ENCODE data around the gene NUDCD3. TPM values are rescaled to one million over a fixed set of nuclear protein-coding genes. Genes with fewer than 3 reads are reported as not detected.

NUDCD3 gene
- polyA plus RNA-seq, 1 donor (not counting 4 experiments of a cell fraction or from before 2014, with no cell fraction given): 58.7 TPM

GRCh38 chr7:44366986-44367385 is 123.5 kb downstream of the NUDCD3 start:
- FAIRE-seq (no peak), DNase-seq (ENCODE audit: low read depth, low spot score) (no peak)
- no peaks in the 10 kb centered on the region for H3K79me2 ChIP-seq (ENCODE audit: control insufficient read depth, insufficient read depth, low read length)
- H4K20me1 ChIP-seq (ENCODE audit: control insufficient read depth, extremely low read depth, insufficient read depth, low read length): no peaks in the 10 kb centered on the region
- H2AFZ ChIP-seq (ENCODE audit: control insufficient read depth, low read length): no peak overlapping the region
- dilution Hi-C loops (cut with MboI; ENCODE audit: extremely low pct_ligation_motif_present, low sequenced_read_pairs): no loop called here
- H3K27ac ChIP-seq (ENCODE audit: control insufficient read depth, insufficient read depth, low read length): no peak overlapping the region
- H3K4me1 ChIP-seq (ENCODE audit: control insufficient read depth, extremely low read depth, insufficient read depth, low read length): peaks cover 8% of the 10 kb centered on the region
- H3K9me1 ChIP-seq (ENCODE audit: control insufficient read depth, extremely low read depth, insufficient read depth, low read length): no peaks in the 10 kb centered on the region
- no peak overlapping the region for H3K9ac ChIP-seq (ENCODE audit: control insufficient read depth, extremely low read depth, insufficient read depth, low read length)
- H3K9me3 ChIP-seq (ENCODE audit: control insufficient read depth, low read depth, low read length): no peaks in the 10 kb centered on the region
- no peak overlapping the region for H3K4me2 ChIP-seq (ENCODE audit: control insufficient read depth, extremely low read depth, insufficient read depth, low read depth, low read length)
- no peak for TF ChIP-seq CTCF (optimal IDR thresholded peaks at IDR 0.05 in 1 of 3, IDR thresholded peaks at IDR 0.05 in 1 of 3, conservative IDR thresholded peaks at IDR 0.05 in 1 of 3; ENCODE audit: extremely low read depth in 1 of 3, insufficient read depth in 2 of 3, low read length in 3 of 3)
- no peaks in the 10 kb centered on the region for H3K36me3 ChIP-seq (ENCODE audit: control insufficient read depth in 2 of 2, extremely low read depth in 1 of 2, insufficient read depth in 2 of 2, low read length in 2 of 2)
- no peaks in the 10 kb centered on the region for H3K27me3 ChIP-seq (ENCODE audit: control insufficient read depth, extremely low read depth, insufficient read depth, low read length)
- no peak overlapping the region for H3K4me3 ChIP-seq (ENCODE audit: control insufficient read depth in 2 of 3, extremely low read depth in 1 of 3, insufficient read depth in 2 of 3, low read depth in 1 of 3, low read length in 3 of 3)

- DNase-seq (ENCODE audit: low read depth, low spot score): no peak
- H3K27me3 ChIP-seq (ENCODE audit: control insufficient read depth, extremely low read depth, insufficient read depth, low read length): no peaks in the 10 kb centered on the region
These were observed 136.8 kb downstream of the NUDCD3 start for GRCh38 chr7:44353668-44354067.

More at GRCh38 chr7:44353668-44354067, 136.8 kb downstream of the NUDCD3 start:
- peaks cover 4% of the 10 kb centered on the region for H3K9me3 ChIP-seq (ENCODE audit: control insufficient read depth, low read depth, low read length)
- no peak overlapping the region for H3K9ac ChIP-seq (ENCODE audit: control insufficient read depth, extremely low read depth, insufficient read depth, low read length)
- dilution Hi-C loops (cut with MboI; ENCODE audit: extremely low pct_ligation_motif_present, low sequenced_read_pairs): no loop called here
- H3K4me1 ChIP-seq (ENCODE audit: control insufficient read depth, extremely low read depth, insufficient read depth, low read length): peaks cover 10% of the 10 kb centered on the region
- H3K4me2 ChIP-seq (ENCODE audit: control insufficient read depth, extremely low read depth, insufficient read depth, low read depth, low read length): no peak overlapping the region
- H4K20me1 ChIP-seq (ENCODE audit: control insufficient read depth, extremely low read depth, insufficient read depth, low read length): no peaks in the 10 kb centered on the region
- TF ChIP-seq CTCF (optimal IDR thresholded peaks at IDR 0.05 in 1 of 3, IDR thresholded peaks at IDR 0.05 in 1 of 3, conservative IDR thresholded peaks at IDR 0.05 in 1 of 3; ENCODE audit: extremely low read depth in 1 of 3, insufficient read depth in 2 of 3, low read length in 3 of 3) (no peak), EZH2 (IDR thresholded peaks at IDR 0.05; ENCODE audit: low read length) (no peak)
- H3K27ac ChIP-seq (ENCODE audit: control insufficient read depth, insufficient read depth, low read length): no peak overlapping the region
- no peak for FAIRE-seq
- H2AFZ ChIP-seq (ENCODE audit: control insufficient read depth, low read length): no peak overlapping the region
- no peaks in the 10 kb centered on the region for H3K36me3 ChIP-seq (ENCODE audit: control insufficient read depth in 2 of 2, extremely low read depth in 1 of 2, insufficient read depth in 2 of 2, low read length in 2 of 2)
- H3K79me2 ChIP-seq (ENCODE audit: control insufficient read depth, insufficient read depth, low read length): no peaks in the 10 kb centered on the region
- H3K9me1 ChIP-seq (ENCODE audit: control insufficient read depth, extremely low read depth, insufficient read depth, low read length): no peaks in the 10 kb centered on the region
- no peak overlapping the region for H3K4me3 ChIP-seq (ENCODE audit: control insufficient read depth in 2 of 3, extremely low read depth in 1 of 3, insufficient read depth in 2 of 3, low read depth in 1 of 3, low read length in 3 of 3)
